Smooth muscle cell (in vitro differentiated cells): ENCODE measurements around the gene IL1R2. TPM values are rescaled to one million over a fixed set of nuclear protein-coding genes. Genes with fewer than 3 reads are reported as not detected.
A peak's percentile ranks its signal among the peaks of the same experiment; 100 is the strongest.

Experiments used
- DNase-seq: peaks from one replicate; lab custom pipeline; 2025; ENCODE audit not compliant: unreplicated experiment; lab: John Stamatoyannopoulos, UW
- H2AFZ ChIP-seq: fragments of 200-600 bp; sonication (generic); 2 replicates; pipeline ENCODE4 v1.6.0; 2016; ENCODE audit warnings: antibody characterized with exemption, low read depth, mild to moderate bottlenecking
- H3F3A ChIP-seq: fragments of 200-600 bp; sonication (generic); 2 replicates; pipeline ENCODE4 v1.6.0; 2017; ENCODE audit warnings: antibody characterized with exemption, low read depth
- H3K27ac ChIP-seq: fragments of 200-600 bp; sonication (generic); 2 replicates; pipeline ENCODE4 v1.5.1; 2016; ENCODE audit warnings: low read depth, mild to moderate bottlenecking
- H3K27me3 ChIP-seq: fragments of 200-600 bp; sonication (generic); 2 replicates; pipeline ENCODE4 v1.6.1; 2016; ENCODE audit warnings: low read depth, mild to moderate bottlenecking
- H3K36me3 ChIP-seq: fragments of 200-600 bp; sonication (generic); 2 replicates; pipeline ENCODE4 v1.5.1; 2016; ENCODE audit warnings: low read depth
- H3K4me1 ChIP-seq: fragments of 200-600 bp; sonication (generic); 2 replicates; pipeline ENCODE4 v1.5.1; 2016; ENCODE audit warnings: low read depth
- H3K4me2 ChIP-seq: fragments of 200-600 bp; sonication (generic); 2 replicates; pipeline ENCODE4 v1.6.0; 2016; ENCODE audit warnings: mild to moderate bottlenecking
- H3K4me3 ChIP-seq: fragments of 200-600 bp; sonication (generic); 2 replicates; pipeline ENCODE4 v1.5.1; 2016; ENCODE audit warnings: mild to moderate bottlenecking
- H3K79me2 ChIP-seq: fragments of 200-600 bp; sonication (generic); 2 replicates; pipeline ENCODE4 v1.6.0; 2016; ENCODE audit warnings: low read depth, mild to moderate bottlenecking
- H3K9ac ChIP-seq: fragments of 200-600 bp; sonication (generic); 2 replicates; pipeline ENCODE4 v1.6.0; 2016; ENCODE audit warnings: low read depth
- H3K9me3 ChIP-seq: fragments of 200-600 bp; sonication (generic); replicated peaks from 2 replicates; pipeline ENCODE4 v1.5.1; 2016; ENCODE audit warnings: low read depth
- H4K20me1 ChIP-seq: fragments of 200-600 bp; sonication (generic); 2 replicates; pipeline ENCODE4 v1.6.0; 2016; ENCODE audit warnings: low read depth
- WGBS: methylation state at CpG from one replicate; pipeline ENCODE4 v1.1.7; 2016; ENCODE audit warnings: low lambda C conversion rate; 5-methylcytosine and 5-hydroxymethylcytosine counted together
- polyA plus RNA-seq: library from polyadenylated mRNA; unstranded; fragments of >200 nt; fragmentation: Nextera tagmentation; extraction: Ambion mirVana; gene quantifications from 2 replicates; pipeline ENCODE4 v1.2.1, GENCODE V29; 2016
- total RNA-seq: library from RNA; depleted of rRNA; stranded (reverse); fragments of >200 nt; gene quantifications from 2 replicates; pipeline ENCODE4 v1.2.3, GENCODE V29; 2014
- TF ChIP-seq, protein P1 (sequence below): fragments of 200-600 bp; sonication (generic); IDR thresholded peaks from 2 replicates; pipeline ENCODE4 v1.5.1; 2017; ENCODE audit warnings: borderline replicate concordance, mild to moderate bottlenecking, antibody characterized with exemption; ENCODE audit not compliant: insufficient read depth, poor library complexity, severe bottlenecking

The IL1R2 gene
- total and polyA plus RNA-seq, 2 experiments from 2014 or later: 0.42 to 4.2 TPM

- TF ChIP-seq, protein P1, sequence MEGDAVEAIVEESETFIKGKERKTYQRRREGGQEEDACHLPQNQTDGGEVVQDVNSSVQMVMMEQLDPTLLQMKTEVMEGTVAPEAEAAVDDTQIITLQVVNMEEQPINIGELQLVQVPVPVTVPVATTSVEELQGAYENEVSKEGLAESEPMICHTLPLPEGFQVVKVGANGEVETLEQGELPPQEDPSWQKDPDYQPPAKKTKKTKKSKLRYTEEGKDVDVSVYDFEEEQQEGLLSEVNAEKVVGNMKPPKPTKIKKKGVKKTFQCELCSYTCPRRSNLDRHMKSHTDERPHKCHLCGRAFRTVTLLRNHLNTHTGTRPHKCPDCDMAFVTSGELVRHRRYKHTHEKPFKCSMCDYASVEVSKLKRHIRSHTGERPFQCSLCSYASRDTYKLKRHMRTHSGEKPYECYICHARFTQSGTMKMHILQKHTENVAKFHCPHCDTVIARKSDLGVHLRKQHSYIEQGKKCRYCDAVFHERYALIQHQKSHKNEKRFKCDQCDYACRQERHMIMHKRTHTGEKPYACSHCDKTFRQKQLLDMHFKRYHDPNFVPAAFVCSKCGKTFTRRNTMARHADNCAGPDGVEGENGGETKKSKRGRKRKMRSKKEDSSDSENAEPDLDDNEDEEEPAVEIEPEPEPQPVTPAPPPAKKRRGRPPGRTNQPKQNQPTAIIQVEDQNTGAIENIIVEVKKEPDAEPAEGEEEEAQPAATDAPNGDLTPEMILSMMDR: no peak
- Histone ChIP-seq H3K79me2 (no peaks in the 10 kb centered on the region), H2AFZ (no peak overlapping the region), H3K27ac (peak overlapping the region; percentile 58), H3F3A (peaks cover 7% of the 10 kb centered on the region), H3K4me1 (peaks cover 4% of the 10 kb centered on the region), H3K9me3 (no peaks in the 10 kb centered on the region), H4K20me1 (no peaks in the 10 kb centered on the region), H3K36me3 (no peaks in the 10 kb centered on the region), H3K27me3 (no peaks in the 10 kb centered on the region), H3K9ac (no peak overlapping the region), H3K4me2 (no peak overlapping the region), H3K4me3 (no peak overlapping the region)
- no peak for DNase-seq
- 26% methylated on average over 7 of the region's 7 CpGs for WGBS
These were observed 59.2 kb downstream of the IL1R2 start for GRCh38 chr2:102050854-102051391.

DNA sequence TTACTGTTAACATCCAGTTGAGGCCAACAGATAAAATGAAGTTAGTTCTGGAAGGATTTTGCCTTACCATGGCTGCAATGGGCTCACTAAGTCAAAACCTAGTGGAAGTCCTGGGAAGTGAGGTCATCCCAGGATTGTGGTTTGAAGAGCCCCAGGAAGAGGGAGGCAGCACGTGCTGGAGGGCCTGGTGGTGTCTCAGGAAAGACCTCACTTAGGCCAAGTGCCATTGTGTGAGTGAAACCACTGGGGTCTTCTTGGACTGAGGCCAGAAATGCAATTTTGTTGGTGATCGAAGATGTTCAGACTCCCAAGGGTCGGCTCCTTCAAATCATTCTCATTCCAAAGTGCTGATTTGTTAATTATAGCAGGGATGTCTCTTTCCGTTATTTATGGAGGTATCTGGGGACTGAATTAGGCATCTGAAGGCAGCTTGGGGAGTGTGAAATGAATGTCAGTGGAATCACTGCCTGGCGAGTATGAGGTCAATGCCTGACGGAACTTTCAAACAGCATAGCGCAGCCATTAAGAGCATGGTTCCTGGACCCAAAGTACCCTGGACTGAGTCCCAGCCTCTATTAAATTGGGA, 60.0 kb downstream of the IL1R2 start:
- WGBS: 68% methylated on average over 7 of the region's 7 CpGs
- no peak for DNase-seq
- Histone ChIP-seq H3K27ac (peak overlapping the region; percentile 58), H3K4me1 (peaks cover under 1% of the 10 kb centered on the region), H4K20me1 (no peaks in the 10 kb centered on the region), H3K4me3 (no peak overlapping the region), H3K4me2 (no peak overlapping the region), H3K9me3 (no peaks in the 10 kb centered on the region), H3K27me3 (no peaks in the 10 kb centered on the region), H3F3A (peaks cover 6% of the 10 kb centered on the region), H3K36me3 (no peaks in the 10 kb centered on the region), H3K9ac (no peak overlapping the region), H3K79me2 (no peaks in the 10 kb centered on the region), H2AFZ (no peak overlapping the region)
- TF ChIP-seq, protein P1: no peak

DNA sequence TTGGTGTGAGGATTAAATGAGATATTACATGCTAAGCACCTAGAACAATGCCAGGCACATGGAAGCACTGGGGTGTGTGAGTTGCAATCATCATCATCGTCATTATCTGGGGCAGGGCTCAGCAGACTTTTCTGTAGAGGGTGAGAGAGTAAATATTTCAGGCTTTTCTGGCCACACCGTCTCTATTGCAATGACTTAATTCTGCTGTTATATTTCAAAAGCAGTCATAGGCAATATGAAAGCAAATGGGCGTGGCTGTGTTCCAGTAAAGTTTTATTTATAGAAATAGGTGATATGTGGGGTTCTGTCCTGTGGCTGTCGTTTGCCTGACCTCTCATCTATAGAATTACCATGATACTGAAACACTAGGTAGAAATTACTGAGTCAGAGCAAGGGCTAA, 60.6 kb downstream of the IL1R2 start:
- no peak overlapping the region for H3K9ac ChIP-seq
- H2AFZ ChIP-seq: no peak overlapping the region
- peaks cover under 1% of the 10 kb centered on the region for H3F3A ChIP-seq
- H3K9me3 ChIP-seq: no peaks in the 10 kb centered on the region
- H3K27ac ChIP-seq: no peak overlapping the region
- no peak for DNase-seq
- H3K4me2 ChIP-seq: no peak overlapping the region
- H3K27me3 ChIP-seq: no peaks in the 10 kb centered on the region
- H3K36me3 ChIP-seq: no peaks in the 10 kb centered on the region
- H4K20me1 ChIP-seq: no peaks in the 10 kb centered on the region
- no peaks in the 10 kb centered on the region for H3K79me2 ChIP-seq
- TF ChIP-seq, protein P1: no peak
- H3K4me3 ChIP-seq: no peak overlapping the region
- WGBS: 71% methylated on average over 4 of the region's 4 CpGs
- no peaks in the 10 kb centered on the region for H3K4me1 ChIP-seq

GRCh38 chr2:102053096-102053495, 61.3 kb downstream of the IL1R2 start:
- no peaks in the 10 kb centered on the region for H3K36me3 ChIP-seq
- no peak overlapping the region for H2AFZ ChIP-seq
- no peak overlapping the region for H3K27ac ChIP-seq
- no peak overlapping the region for H3K9ac ChIP-seq
- no peaks in the 10 kb centered on the region for H3F3A ChIP-seq
- no peaks in the 10 kb centered on the region for H3K4me1 ChIP-seq
- DNase-seq: no peak
- H3K4me3 ChIP-seq: no peak overlapping the region
- no peak overlapping the region for H3K4me2 ChIP-seq
- TF ChIP-seq, protein P1: no peak
- no peaks in the 10 kb centered on the region for H3K9me3 ChIP-seq
- no peaks in the 10 kb centered on the region for H3K79me2 ChIP-seq
- WGBS: 96% methylated on average over 8 of the region's 8 CpGs
- H4K20me1 ChIP-seq: no peaks in the 10 kb centered on the region
- no peaks in the 10 kb centered on the region for H3K27me3 ChIP-seq
